Measurements from ENCODE around the gene NLN.
"Not testable (repeated sequence)": the region's sequence is repeated elsewhere in the genome, so short reads cannot be mapped to it uniquely, and the experiment has no call there.

NLN gene

DNA sequence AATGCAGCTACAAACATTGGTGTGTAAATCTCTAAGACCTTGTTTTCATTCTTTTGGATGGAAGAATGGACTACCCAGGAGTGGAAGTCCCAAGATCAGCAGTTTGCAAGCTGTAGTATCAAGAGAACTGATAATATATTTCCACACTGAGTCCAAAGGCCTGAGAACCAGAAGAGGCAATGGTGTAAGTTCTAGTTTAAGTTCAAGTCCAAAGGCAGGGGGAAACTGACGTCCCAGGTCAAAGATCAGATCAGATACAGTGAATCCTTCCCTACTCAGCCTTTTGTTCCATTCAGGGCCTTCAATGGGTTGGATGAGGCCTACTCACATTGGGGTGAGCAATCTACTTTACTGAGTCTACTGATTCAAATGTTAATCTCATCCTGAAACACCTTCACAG lies 124.1 kb downstream of the NLN start:
- Histone ChIP-seq H3K36me3 (ENCODE audit: control insufficient read depth, insufficient read depth, low read length) (no peaks in the 10 kb centered on the region), H3K27ac (no peak overlapping the region), H3K4me3 (ENCODE audit: low read depth, low read length) (no peak overlapping the region), H3K27me3 (ENCODE audit: control insufficient read depth, insufficient read depth, low read length) (no peaks in the 10 kb centered on the region), H3K79me2 (no peaks in the 10 kb centered on the region), H2AFZ (no peak overlapping the region), H3K9ac (no peak overlapping the region), H3K4me1 (no peaks in the 10 kb centered on the region), H3K9me3 (ENCODE audit: control insufficient read depth, low read length) (no peaks in the 10 kb centered on the region), H3K4me2 (ENCODE audit: low read length) (no peak overlapping the region)
- no peak for TF ChIP-seq CTCF (IDR thresholded peaks at IDR 0.05)

DNA sequence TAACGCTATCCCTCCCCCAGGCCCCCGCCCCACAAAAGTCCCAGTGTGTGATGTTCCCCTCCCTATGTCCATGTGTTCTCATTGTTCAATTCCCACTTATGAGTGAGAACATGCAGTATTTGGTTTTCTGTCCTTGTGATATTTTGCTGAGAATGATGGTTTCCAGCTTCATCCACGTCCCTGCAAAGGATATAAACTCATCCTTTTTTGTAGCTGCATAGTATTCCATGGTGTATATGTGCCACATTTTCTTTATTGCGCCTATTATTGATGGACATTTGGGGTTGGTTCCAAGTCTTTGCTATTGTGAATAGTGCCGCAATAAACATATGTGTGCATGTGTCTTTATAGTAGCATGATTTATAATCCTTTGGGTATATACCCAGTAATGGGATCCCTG lies 125.0 kb downstream of the NLN start:
- H3K9me3 ChIP-seq (ENCODE audit: control insufficient read depth, low read length); H3K4me1 ChIP-seq; H3K9ac ChIP-seq; H3K36me3 ChIP-seq (ENCODE audit: control insufficient read depth, insufficient read depth, low read length); H3K4me3 ChIP-seq (ENCODE audit: low read depth, low read length); H3K27ac ChIP-seq; H3K79me2 ChIP-seq; H3K4me2 ChIP-seq (ENCODE audit: low read length); H3K27me3 ChIP-seq (ENCODE audit: control insufficient read depth, insufficient read depth, low read length); H2AFZ ChIP-seq: not testable (repeated sequence)

DNA sequence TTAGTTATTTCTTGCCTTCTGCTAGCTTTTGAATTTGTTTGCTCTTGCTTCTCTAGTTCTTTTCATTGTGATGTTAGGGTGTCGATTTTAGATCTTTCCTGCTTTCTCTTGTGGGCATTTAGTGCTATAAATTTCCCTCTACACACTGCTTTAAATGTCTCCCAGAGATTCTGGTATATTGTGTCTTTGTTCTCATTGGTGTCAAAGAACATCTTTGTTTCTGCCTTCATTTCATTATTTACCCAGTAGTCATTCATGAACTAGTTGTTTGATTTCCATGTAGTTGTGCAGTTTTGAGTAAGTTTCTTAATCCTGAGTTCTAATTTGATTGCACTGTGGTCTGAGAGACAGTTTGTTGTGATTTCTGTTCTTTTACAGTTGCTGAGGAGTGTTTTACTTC lies 127.9 kb downstream of the NLN start:
- H3K4me1 ChIP-seq; H3K4me2 ChIP-seq (ENCODE audit: low read length); H2AFZ ChIP-seq; H3K9ac ChIP-seq; H3K27me3 ChIP-seq (ENCODE audit: control insufficient read depth, insufficient read depth, low read length); H3K79me2 ChIP-seq; H3K9me3 ChIP-seq (ENCODE audit: control insufficient read depth, low read length); H3K27ac ChIP-seq; H3K4me3 ChIP-seq (ENCODE audit: low read depth, low read length); H3K36me3 ChIP-seq (ENCODE audit: control insufficient read depth, insufficient read depth, low read length): not testable (repeated sequence)

GRCh38 chr5:65854925-65855324 lies 132.9 kb downstream of the NLN start:
- H3K4me2 ChIP-seq (ENCODE audit: low read length), result no peak overlapping the region
- H3K4me1 ChIP-seq, result no peaks in the 10 kb centered on the region
- H2AFZ ChIP-seq, result no peak overlapping the region
- no peak overlapping the region for H3K4me3 ChIP-seq (ENCODE audit: low read depth, low read length)
- no peaks in the 10 kb centered on the region for H3K36me3 ChIP-seq (ENCODE audit: control insufficient read depth, insufficient read depth, low read length)
- H3K9me3 ChIP-seq (ENCODE audit: control insufficient read depth, low read length), result no peaks in the 10 kb centered on the region
- H3K9ac ChIP-seq, result no peak overlapping the region
- H3K27ac ChIP-seq, result no peak overlapping the region
- no peaks in the 10 kb centered on the region for H3K79me2 ChIP-seq
- TF ChIP-seq CTCF (IDR thresholded peaks at IDR 0.05), result no peak
- H3K27me3 ChIP-seq (ENCODE audit: control insufficient read depth, insufficient read depth, low read length), result no peaks in the 10 kb centered on the region

DNA sequence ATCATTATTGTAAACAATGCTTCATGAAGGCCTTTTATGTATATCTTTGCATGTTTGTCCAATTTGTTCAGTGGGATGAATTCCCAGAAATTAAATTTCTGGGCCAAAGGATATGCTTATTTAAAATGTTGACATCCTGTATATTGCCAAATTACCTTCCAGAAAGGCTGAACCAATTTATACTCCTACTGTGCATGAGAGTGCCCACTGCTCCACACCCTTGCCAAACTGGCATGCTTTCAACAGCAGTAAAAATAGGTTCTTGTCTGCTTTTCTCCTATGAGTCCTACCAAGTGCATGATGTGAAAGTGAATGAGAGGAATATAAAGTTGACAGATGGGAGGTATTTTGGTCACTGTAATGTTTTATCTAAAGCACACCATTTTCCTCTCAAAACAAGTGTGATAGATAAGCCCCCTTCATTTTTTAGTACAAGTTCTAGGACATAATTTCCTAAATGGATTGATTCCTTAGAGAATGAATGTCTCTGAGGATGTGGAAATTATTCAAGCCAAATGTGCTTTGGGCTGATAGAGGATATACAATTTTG lies 133.8 kb downstream of the NLN start:
- no peak overlapping the region for H3K4me3 ChIP-seq (ENCODE audit: low read depth, low read length)
- H3K9me3 ChIP-seq (ENCODE audit: control insufficient read depth, low read length), result no peaks in the 10 kb centered on the region
- no peak overlapping the region for H3K9ac ChIP-seq
- no peak overlapping the region for H2AFZ ChIP-seq
- TF ChIP-seq CTCF (IDR thresholded peaks at IDR 0.05), result no peak
- no peaks in the 10 kb centered on the region for H3K4me1 ChIP-seq
- H3K27ac ChIP-seq, result no peak overlapping the region
- H3K27me3 ChIP-seq (ENCODE audit: control insufficient read depth, insufficient read depth, low read length), result no peaks in the 10 kb centered on the region
- H3K4me2 ChIP-seq (ENCODE audit: low read length), result no peak overlapping the region
- no peaks in the 10 kb centered on the region for H3K36me3 ChIP-seq (ENCODE audit: control insufficient read depth, insufficient read depth, low read length)
- no peaks in the 10 kb centered on the region for H3K79me2 ChIP-seq

- H3K4me2 ChIP-seq (ENCODE audit: low read length), result no peak overlapping the region
- H3K4me1 ChIP-seq, result no peaks in the 10 kb centered on the region
- no peak overlapping the region for H3K9ac ChIP-seq
- H3K27me3 ChIP-seq (ENCODE audit: control insufficient read depth, insufficient read depth, low read length), result no peaks in the 10 kb centered on the region
- no peak overlapping the region for H2AFZ ChIP-seq
- no peaks in the 10 kb centered on the region for H3K79me2 ChIP-seq
- no peak overlapping the region for H3K4me3 ChIP-seq (ENCODE audit: low read depth, low read length)
- no peak for TF ChIP-seq CTCF (IDR thresholded peaks at IDR 0.05)
- H3K9me3 ChIP-seq (ENCODE audit: control insufficient read depth, low read length), result no peaks in the 10 kb centered on the region
- H3K27ac ChIP-seq, result no peak overlapping the region
- no peaks in the 10 kb centered on the region for H3K36me3 ChIP-seq (ENCODE audit: control insufficient read depth, insufficient read depth, low read length)
Observed at GRCh38 chr5:65856520-65856919, 134.5 kb downstream of the NLN start.
